ENCODE data around the gene PRDX6.

Gene PRDX6

GRCh38 chr1:173523329-173523728 lies 46.2 kb downstream of the PRDX6 start:
- Mint-ChIP-seq H3K4me1 (ENCODE audit: low read depth) (peaks cover 3% of the 10 kb centered on the region), H3K4me3 (no peak overlapping the region), H3K36me3 (ENCODE audit: low read depth) (no peaks in the 10 kb centered on the region), H3K27me3 (no peaks in the 10 kb centered on the region), H3K9me3 (no peaks in the 10 kb centered on the region), H3K27ac (no peak overlapping the region)
- intact Hi-C loops (cut with micrococcal nuclease), result no loop called here

DNA sequence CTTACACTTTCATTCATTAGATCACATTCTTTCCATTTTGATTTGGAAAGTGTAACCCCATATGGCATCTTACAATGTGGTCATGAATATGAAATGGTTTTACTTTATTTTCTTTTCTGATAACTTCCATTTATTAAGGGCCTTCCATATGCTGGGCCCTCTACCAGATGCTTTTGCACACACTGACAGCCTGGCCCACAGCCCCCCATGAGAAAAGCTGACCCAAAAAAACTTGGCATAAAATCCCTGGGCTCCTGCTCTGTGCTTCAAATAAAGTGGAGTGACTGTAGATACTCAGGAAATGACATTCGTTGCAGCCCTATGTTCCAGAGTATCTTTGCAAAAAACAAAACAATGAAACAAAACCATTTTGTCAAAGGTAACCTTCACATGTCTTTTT lies 48.8 kb downstream of the PRDX6 start:
- no peaks in the 10 kb centered on the region for H3K4me1 Mint-ChIP-seq (ENCODE audit: low read depth)
- no peak overlapping the region for H3K4me3 Mint-ChIP-seq
- no peaks in the 10 kb centered on the region for H3K9me3 Mint-ChIP-seq
- no peaks in the 10 kb centered on the region for H3K36me3 Mint-ChIP-seq (ENCODE audit: low read depth)
- H3K27ac Mint-ChIP-seq, result no peak overlapping the region
- intact Hi-C loops (cut with micrococcal nuclease), result no loop called here
- no peaks in the 10 kb centered on the region for H3K27me3 Mint-ChIP-seq

DNA sequence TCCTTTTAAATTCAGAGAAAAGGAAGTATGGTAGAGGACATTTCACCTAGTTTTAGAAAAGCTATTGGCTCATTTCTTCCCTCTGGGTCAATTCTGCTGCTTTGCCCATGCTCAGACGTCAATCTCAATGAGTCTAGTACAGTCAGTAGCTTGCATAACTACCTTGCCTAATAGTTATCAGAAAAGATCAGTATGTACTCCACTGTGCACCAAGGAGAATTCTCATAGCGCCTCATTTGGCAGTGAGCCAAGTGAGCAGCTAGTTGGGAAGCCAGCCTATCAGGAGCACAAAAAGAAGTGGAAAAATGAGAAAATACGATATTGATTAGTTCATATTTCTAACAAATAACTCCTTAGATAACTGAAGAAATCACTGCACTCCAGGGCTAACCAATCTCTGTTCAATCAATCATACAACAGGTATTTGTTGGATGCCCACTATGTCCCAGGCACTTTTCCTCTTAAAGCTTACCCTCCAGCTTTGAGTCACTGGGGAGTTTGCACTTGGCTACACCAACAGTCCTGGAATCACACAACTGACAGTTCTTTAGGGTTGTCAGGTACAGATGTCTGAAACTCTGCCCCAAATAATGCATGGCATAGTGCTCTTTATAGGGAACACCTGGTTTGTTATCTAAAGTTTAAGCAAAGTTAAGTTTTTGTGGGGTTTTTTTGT lies 50.2 kb downstream of the PRDX6 start:
- Mint-ChIP-seq H3K9me3 (no peaks in the 10 kb centered on the region), H3K4me1 (ENCODE audit: low read depth) (no peaks in the 10 kb centered on the region), H3K36me3 (ENCODE audit: low read depth) (no peaks in the 10 kb centered on the region), H3K27me3 (no peaks in the 10 kb centered on the region), H3K27ac (no peak overlapping the region), H3K4me3 (no peak overlapping the region)
- intact Hi-C loops (cut with micrococcal nuclease), result no loop called here

DNA sequence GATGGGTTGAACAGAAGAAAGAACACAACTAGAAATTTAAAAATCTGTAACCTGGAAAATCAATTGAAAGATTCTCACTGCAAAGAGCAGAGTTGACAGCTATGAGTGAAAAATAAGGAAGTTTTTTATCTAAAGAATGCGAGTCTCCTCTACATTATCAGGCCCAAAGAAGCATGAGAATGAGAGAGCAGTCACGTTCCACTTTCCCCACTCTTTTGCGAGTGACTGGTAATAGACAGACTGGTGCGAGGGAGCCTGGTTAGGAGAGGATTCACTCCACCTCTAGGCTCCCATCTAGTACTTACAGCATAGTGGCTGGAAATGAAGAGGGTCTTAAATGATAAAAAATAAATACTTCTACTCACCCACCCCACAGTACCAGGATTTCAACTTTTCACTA lies 52.0 kb downstream of the PRDX6 start:
- no peaks in the 10 kb centered on the region for H3K9me3 Mint-ChIP-seq
- H3K27me3 Mint-ChIP-seq, result no peaks in the 10 kb centered on the region
- no peaks in the 10 kb centered on the region for H3K4me1 Mint-ChIP-seq (ENCODE audit: low read depth)
- no peak overlapping the region for H3K4me3 Mint-ChIP-seq
- intact Hi-C loops (cut with micrococcal nuclease), result no loop called here
- no peak overlapping the region for H3K27ac Mint-ChIP-seq
- no peaks in the 10 kb centered on the region for H3K36me3 Mint-ChIP-seq (ENCODE audit: low read depth)

DNA sequence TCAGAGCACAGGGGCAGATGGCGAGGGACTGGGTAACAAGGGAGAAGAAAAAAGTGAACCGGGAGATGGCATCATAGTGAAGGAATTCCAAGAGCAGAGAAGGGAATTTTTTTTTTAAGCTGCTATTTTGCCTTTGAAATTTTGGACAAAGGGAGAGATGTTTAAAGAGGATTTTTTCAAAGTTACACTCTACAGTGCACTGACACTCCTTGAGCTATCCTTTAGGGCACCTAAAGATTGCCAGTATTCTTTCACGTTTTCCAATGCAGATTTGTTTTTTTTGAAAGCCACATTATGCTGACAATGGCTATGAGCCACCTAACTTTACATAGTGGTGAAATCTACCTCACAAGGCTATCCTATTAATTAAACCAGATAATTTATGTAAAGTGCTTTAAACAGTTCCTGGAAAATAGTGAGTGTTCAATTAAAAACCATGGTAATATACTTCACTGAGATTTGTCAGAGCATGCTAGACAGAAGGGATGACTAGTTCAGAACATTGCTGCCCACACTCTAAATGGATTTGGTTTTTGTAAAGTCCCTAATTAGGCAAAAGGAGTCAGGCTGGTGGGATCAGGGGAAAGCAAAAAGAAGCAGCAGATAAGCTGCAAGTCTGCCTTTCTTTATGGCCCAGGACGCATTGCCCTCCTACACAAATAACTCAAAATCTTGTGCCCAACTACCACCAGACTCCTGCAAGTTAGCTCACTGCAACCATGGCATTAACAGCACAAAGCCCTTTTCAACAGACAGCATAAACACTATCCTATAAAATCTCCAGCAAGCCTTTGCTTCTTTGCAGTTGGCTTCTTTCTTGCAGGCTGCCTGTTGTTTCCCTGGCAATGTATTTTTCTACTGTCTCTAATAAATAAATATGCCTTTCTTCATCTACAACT lies 53.9 kb downstream of the PRDX6 start:
- Mint-ChIP-seq H3K4me3 (no peak overlapping the region), H3K4me1 (ENCODE audit: low read depth) (no peaks in the 10 kb centered on the region), H3K27ac (no peak overlapping the region), H3K9me3 (no peaks in the 10 kb centered on the region), H3K27me3 (no peaks in the 10 kb centered on the region), H3K36me3 (ENCODE audit: low read depth) (no peaks in the 10 kb centered on the region)
- intact Hi-C loops (cut with micrococcal nuclease), result no loop called here

DNA sequence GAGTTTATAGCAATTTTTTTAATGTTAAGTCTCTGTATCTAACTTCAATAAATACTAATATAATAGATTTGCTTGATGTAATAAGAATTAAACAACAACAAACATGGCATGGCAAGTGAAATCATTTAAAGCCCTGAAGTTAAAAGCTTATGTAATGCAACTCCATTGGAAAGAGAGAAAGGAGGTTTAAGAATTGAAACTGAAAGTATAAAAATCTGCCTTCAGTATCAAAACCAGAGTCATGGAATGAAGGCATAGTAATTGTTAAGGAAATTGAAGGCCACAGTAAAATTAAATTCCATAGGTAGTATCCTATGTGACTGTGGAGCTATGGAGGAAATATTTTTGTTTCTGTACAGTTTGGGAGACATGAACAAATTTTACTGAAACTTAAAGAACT lies 55.1 kb downstream of the PRDX6 start:
- no peak overlapping the region for H3K4me3 Mint-ChIP-seq
- no peak overlapping the region for H3K27ac Mint-ChIP-seq

GRCh38 chr1:173536223-173536622 lies 59.1 kb downstream of the PRDX6 start:
- Mint-ChIP-seq H3K27me3 (no peaks in the 10 kb centered on the region), H3K36me3 (ENCODE audit: low read depth) (no peaks in the 10 kb centered on the region), H3K9me3 (peaks cover 16% of the 10 kb centered on the region), H3K4me1 (ENCODE audit: low read depth) (no peaks in the 10 kb centered on the region), H3K4me3 (no peak overlapping the region), H3K27ac (no peak overlapping the region)
- intact Hi-C loops (cut with micrococcal nuclease), result no loop called here

More for the DNA sequence above, 55.1 kb downstream of the PRDX6 start:
- Mint-ChIP-seq H3K27me3 (no peaks in the 10 kb centered on the region), H3K36me3 (ENCODE audit: low read depth) (no peaks in the 10 kb centered on the region), H3K4me1 (ENCODE audit: low read depth) (no peaks in the 10 kb centered on the region), H3K9me3 (no peaks in the 10 kb centered on the region)
- intact Hi-C loops (cut with micrococcal nuclease), result no loop called here
